ENCODE data around the gene FTO. TPM values are rescaled to one million over a fixed set of nuclear protein-coding genes. Genes with fewer than 3 reads are reported as not detected.

FTO gene
- total and polyA plus RNA-seq, 4 donors: 12.2 to 145 (median 57.7) TPM

DNA sequence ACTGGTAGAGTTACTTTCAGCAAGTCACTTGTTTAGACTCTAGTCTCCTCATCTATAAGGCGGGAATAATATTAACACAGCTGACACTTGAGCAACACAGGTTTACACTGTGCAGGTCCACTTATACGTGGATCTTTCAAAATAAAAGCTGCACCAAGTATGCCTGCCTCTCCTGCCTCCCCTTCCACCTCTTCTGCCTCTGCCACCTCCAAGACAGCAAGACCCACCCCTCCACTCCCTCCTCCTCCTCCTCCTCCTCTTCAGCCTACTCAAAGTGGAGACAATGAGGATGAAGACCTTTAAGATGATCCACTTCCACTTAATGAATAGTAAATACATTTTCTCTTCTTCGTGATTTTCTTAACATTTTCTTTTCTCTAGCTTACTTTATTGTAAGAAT, 285.6 kb downstream of the FTO start:
- 85 to 93% methylated on average over 3 of the region's 3 CpGs for WGBS, 2 donors
- TF ChIP-seq, protein P1, sequence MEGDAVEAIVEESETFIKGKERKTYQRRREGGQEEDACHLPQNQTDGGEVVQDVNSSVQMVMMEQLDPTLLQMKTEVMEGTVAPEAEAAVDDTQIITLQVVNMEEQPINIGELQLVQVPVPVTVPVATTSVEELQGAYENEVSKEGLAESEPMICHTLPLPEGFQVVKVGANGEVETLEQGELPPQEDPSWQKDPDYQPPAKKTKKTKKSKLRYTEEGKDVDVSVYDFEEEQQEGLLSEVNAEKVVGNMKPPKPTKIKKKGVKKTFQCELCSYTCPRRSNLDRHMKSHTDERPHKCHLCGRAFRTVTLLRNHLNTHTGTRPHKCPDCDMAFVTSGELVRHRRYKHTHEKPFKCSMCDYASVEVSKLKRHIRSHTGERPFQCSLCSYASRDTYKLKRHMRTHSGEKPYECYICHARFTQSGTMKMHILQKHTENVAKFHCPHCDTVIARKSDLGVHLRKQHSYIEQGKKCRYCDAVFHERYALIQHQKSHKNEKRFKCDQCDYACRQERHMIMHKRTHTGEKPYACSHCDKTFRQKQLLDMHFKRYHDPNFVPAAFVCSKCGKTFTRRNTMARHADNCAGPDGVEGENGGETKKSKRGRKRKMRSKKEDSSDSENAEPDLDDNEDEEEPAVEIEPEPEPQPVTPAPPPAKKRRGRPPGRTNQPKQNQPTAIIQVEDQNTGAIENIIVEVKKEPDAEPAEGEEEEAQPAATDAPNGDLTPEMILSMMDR (IDR thresholded peaks at IDR 0.05; ENCODE audit: control extremely low read depth, extremely low read depth): no peak
- Histone ChIP-seq H3K36me3 (ENCODE audit: control insufficient read depth in 4 of 4, insufficient read depth in 4 of 4, low read length in 4 of 4) (no peaks in the 10 kb centered on the region), H3K27me3 (ENCODE audit: control insufficient read depth in 3 of 3, insufficient read depth in 3 of 3, low read length in 2 of 3) (no peaks in the 10 kb centered on the region), H3K4me1 (ENCODE audit: control insufficient read depth in 5 of 5, insufficient read depth in 5 of 5, low read length in 5 of 5) (peaks cover 0 to 29% (median 10%) of the 10 kb centered on the region in 5 donors), H3K27ac (ENCODE audit: low read depth in 1 of 2, low read length in 1 of 2) (no peak overlapping the region), H3K9ac (ENCODE audit: insufficient read depth in 1 of 2, low read length in 2 of 2) (no peak overlapping the region), H3K9me3 (ENCODE audit: control insufficient read depth in 4 of 4, insufficient read depth in 3 of 4, low read length in 3 of 4) (no peaks in the 10 kb centered on the region), H3K4me3 (no peak overlapping the region)
- DNase-seq (no peak), ATAC-seq (ENCODE audit: insufficient read depth, low FRiP score) (no peak)

- DNase-seq (peak; percentile 57 to 76 (median 67)), ATAC-seq (ENCODE audit: insufficient read depth, low FRiP score) (peak; percentile 65)
- Histone ChIP-seq H3K36me3 (ENCODE audit: control insufficient read depth in 4 of 4, insufficient read depth in 4 of 4, low read length in 4 of 4) (no peaks in the 10 kb centered on the region), H3K4me1 (ENCODE audit: control insufficient read depth in 5 of 5, insufficient read depth in 5 of 5, low read length in 5 of 5) (peaks cover 2 to 17% (median 10%) of the 10 kb centered on the region in 5 donors), H3K27ac (ENCODE audit: low read depth in 1 of 2, low read length in 1 of 2) (no peak overlapping the region), H3K27me3 (ENCODE audit: control insufficient read depth in 3 of 3, insufficient read depth in 3 of 3, low read length in 2 of 3) (no peaks in the 10 kb centered on the region), H3K9ac (ENCODE audit: insufficient read depth in 1 of 2, low read length in 2 of 2) (no peak overlapping the region), H3K9me3 (ENCODE audit: control insufficient read depth in 4 of 4, insufficient read depth in 3 of 4, low read length in 3 of 4) (no peaks in the 10 kb centered on the region), H3K4me3 (no peak overlapping the region)
- WGBS, 2 donors: 17 to 33% methylated on average over 8 of the region's 8 CpGs
- TF ChIP-seq, protein P1 (IDR thresholded peaks at IDR 0.05; ENCODE audit: control extremely low read depth, extremely low read depth): no peak
These were observed 287.9 kb downstream of the FTO start for GRCh38 chr16:53991754-53992378.

- TF ChIP-seq, protein P1 (IDR thresholded peaks at IDR 0.05; ENCODE audit: control extremely low read depth, extremely low read depth): no peak
- no peak overlapping the region for H3K27ac ChIP-seq (ENCODE audit: low read depth in 1 of 2, low read length in 1 of 2)
- WGBS, 2 donors: 87 to 95% methylated on average over 6 of the region's 6 CpGs
- no peaks in the 10 kb centered on the region for H3K27me3 ChIP-seq (ENCODE audit: control insufficient read depth in 3 of 3, insufficient read depth in 3 of 3, low read length in 2 of 3)
- H3K4me1 ChIP-seq (ENCODE audit: control insufficient read depth in 5 of 5, insufficient read depth in 5 of 5, low read length in 5 of 5): peaks cover 2 to 17% (median 10%) of the 10 kb centered on the region in 5 donors
- H3K4me3 ChIP-seq: no peak overlapping the region
- H3K9me3 ChIP-seq (ENCODE audit: control insufficient read depth in 4 of 4, insufficient read depth in 3 of 4, low read length in 3 of 4): no peaks in the 10 kb centered on the region
- H3K36me3 ChIP-seq (ENCODE audit: control insufficient read depth in 4 of 4, insufficient read depth in 4 of 4, low read length in 4 of 4): no peaks in the 10 kb centered on the region
- no peak for DNase-seq
- H3K9ac ChIP-seq (ENCODE audit: insufficient read depth in 1 of 2, low read length in 2 of 2): no peak overlapping the region
- no peak for ATAC-seq (ENCODE audit: insufficient read depth, low FRiP score)
These were observed 291.4 kb downstream of the FTO start for GRCh38 chr16:53995378-53995777.

- Histone ChIP-seq H3K27me3 (ENCODE audit: control insufficient read depth in 3 of 3, insufficient read depth in 3 of 3, low read length in 2 of 3) (no peaks in the 10 kb centered on the region), H3K36me3 (ENCODE audit: control insufficient read depth in 4 of 4, insufficient read depth in 4 of 4, low read length in 4 of 4) (no peaks in the 10 kb centered on the region), H3K9ac (ENCODE audit: insufficient read depth in 1 of 2, low read length in 2 of 2) (no peak overlapping the region), H3K4me3 (no peak overlapping the region), H3K4me1 (ENCODE audit: control insufficient read depth in 5 of 5, insufficient read depth in 5 of 5, low read length in 5 of 5) (peaks cover 1 to 8% (median 6%) of the 10 kb centered on the region in 5 donors), H3K27ac (ENCODE audit: low read depth in 1 of 2, low read length in 1 of 2) (no peak overlapping the region), H3K9me3 (ENCODE audit: control insufficient read depth in 4 of 4, insufficient read depth in 3 of 4, low read length in 3 of 4) (no peaks in the 10 kb centered on the region)
- DNase-seq: no peak
- no peak for ATAC-seq (ENCODE audit: insufficient read depth, low FRiP score)
- TF ChIP-seq, protein P1 (IDR thresholded peaks at IDR 0.05; ENCODE audit: control extremely low read depth, extremely low read depth): no peak
- 94 to 96% methylated on average over 5 of the region's 5 CpGs for WGBS, 2 donors
These were observed 293.0 kb downstream of the FTO start for GRCh38 chr16:53996961-53997360.
